NCI-H1105 treated with DMSO at 0.1 percent for 48 hours (cell line): ENCODE measurements around the gene GJC2.

Source experiments
- DNase-seq: peaks from one replicate; lab custom pipeline; 2025; lab: John Stamatoyannopoulos, UW

Gene GJC2

DNA sequence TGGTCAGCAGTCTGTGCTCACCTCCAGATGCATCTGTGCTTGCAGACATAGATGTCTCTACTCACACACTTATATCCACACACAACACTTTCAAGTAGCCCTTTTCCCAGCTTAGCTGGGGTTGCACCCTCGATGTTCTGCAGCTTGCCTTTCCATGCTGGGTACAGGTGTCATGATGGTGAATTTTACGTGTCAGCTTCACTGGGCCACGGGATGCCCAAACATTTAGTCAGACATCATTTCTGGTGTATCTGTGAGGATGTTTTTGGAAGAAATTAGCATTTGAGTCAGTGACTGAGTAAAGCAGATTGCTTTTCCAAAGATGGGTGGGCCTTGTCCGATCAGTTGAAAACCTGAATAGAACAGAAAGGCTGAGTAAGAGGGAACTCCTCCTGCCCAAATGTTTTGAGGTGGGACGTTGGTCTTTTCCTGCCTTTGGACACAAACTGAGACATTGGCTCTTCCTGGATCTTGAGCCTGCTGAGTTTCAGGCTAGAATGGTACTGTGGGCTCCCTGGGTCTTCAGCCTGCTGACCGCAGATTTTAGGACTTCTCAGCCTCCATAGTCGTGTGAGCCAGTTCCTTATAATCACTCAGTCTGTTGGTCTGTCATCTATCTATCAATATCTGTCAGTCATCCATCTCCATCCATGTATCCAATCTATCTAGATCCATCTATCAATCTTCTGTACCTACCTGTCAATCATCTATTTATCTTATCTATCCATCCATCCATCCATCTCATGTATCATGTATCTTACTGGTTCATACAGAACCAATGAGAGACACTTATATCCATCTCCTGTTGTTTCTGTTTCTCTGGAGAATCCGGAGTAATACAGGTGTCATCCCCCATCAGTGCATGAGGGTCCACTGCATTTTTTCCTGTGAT is 45.4 kb downstream of the GJC2 start:
- DNase-seq: no peak

GRCh38 chr1:228197555-228198147 is 47.9 kb downstream of the GJC2 start:
- no peak for DNase-seq

DNA sequence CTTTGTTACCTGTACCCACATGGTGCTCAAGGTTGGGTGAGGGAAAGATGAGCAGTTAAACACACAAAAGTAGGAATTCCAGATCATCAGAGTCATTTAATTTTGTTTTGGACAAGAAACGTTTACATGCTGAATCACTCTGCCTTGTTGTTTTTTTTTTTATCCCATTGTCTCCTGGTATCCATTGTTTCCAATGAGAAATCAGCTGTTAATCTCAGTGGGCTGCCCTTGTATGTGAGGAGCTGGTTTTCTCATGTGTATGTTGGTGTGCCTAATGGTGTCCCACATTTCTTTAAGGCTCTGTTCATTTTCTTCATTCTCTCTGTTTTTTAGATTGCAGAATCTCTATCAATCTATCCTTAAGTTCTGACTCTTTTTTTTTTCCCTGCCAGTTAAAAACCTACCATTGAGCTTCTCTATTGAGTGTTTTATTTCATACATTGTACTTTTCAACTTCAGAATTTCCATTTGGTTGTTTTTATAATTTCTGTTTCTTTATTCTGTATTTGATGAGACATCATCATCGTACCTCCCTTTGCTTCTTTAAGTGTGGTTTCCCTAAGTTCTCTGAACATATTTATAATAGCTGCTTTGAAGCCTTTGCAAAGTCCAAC is 49.4 kb downstream of the GJC2 start:
- no peak for DNase-seq

- DNase-seq: no peak
Observed at GRCh38 chr1:228204958-228205357, 55.2 kb downstream of the GJC2 start.

- DNase-seq: no peak
Observed at GRCh38 chr1:228205526-228206436, 56.1 kb downstream of the GJC2 start.

- no peak for DNase-seq
Observed at GRCh38 chr1:228206582-228207351, 57.0 kb downstream of the GJC2 start.

DNA sequence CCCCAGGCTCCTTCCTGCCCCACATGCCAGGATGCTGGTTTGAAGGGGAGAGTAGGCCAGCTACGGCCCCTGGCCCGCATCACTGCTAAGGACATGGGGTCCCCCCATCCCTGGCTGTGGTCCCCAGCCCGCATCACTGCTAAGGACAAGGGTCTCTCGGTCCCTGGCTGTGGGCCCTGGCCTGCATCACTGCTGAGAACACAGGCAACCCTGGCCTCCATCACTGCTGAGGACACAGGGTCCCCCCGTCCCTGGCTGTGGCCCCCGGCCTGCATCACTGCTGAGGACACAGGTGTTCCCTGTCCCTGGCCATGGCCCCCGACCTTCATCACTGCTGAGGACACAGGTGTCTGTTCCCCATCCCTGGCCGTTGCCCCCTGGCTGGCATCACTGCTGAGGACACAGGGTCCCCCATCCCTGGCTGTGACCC is 57.7 kb downstream of the GJC2 start:
- no peak for DNase-seq

DNA sequence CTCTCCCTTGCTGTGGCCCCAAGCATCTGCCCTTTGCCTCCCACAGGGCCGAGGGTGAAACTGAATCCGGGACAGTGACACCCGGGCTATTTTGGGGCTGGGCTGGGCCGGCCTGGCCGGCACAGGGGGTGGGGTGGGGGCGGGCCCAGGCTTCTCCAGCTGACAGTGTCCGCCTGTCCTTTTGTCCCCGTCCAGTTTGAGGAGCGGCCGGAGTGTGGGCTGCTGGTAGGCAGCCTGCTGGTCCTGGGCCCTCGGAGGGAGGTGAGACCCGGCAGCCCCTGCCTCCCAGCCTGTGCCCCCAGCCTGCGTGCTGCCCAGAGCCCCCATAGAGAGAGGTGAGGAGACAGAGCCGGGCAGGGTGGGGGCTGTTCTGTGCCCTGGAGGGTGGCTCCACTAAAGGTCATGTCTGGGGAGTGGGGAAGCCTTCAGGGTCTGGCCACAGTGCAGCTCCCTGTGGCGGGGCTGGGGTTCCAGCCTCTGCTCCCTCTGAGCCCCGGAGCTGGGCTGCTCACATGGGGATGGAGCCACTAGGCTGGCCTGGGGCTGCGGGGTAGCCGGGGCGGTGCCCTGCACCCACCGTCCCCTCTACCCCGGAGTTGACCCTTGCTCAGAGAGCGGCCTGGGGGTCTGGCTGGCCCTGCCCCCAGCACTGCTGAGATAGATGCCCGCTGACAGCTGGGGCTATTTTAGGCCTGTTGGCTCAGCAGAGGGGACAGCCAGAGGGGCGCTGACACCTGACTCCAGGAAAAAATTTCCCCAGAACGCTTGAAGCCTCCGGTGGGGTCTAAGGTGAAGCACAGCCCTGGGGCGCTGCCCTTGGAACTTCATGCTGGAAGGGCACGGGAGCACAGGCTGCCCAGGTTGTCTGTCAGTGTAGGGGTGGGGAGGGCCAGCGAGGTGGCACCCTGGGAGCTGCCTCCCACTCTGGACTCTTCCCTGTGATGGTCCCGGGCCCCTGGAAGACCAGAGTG is 58.4 kb downstream of the GJC2 start, which contains the start of gene OBSCN:
TSS of gene OBSCN (plus strand) at position 194 of the 971 bp plus-strand sequence. CDS start 3,740 bp downstream, outside the sequence.
- no peak for DNase-seq

DNA sequence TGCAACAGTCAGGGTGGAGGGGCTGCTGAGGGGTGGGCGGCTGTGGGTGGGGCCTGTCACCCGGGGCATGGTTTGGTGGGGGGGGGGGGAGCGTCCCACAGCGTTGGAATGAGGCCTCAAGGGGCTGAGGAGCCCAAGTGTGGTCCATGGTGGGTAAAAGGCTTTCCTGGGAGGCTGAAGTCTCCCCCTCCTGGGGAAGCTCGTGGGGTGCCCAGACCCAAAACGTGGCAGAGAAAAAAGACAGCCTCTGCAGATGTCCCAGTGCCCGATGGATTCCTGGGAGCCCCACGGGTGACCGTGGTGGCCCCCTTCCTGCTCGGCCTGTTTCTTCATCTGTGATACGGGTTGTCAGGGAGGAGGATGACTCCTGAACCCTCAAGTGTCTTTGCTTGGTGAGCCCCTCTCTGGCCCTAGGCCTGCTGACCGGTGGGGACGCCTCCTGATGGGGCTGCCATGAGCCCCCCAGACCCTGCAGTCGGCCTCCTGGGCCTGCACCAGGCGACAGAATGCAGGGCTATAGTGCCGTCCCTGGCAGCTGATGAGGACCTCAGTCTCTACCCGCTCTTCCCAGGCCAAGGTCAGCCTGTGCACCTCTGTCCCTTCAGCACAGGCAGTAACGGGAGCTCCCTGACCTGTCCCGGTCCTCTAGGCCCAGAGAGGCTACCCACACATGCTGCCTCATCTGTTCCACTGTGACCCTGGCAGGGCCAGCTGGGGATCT is 59.3 kb downstream of the GJC2 start:
- no peak for DNase-seq
